Naive thymus-derived CD8-positive, alpha-beta T cell (primary cell): ENCODE measurements around the gene EXOSC2. TPM values are rescaled to one million over a fixed set of nuclear protein-coding genes. Genes with fewer than 3 reads are reported as not detected.

Experiments
- ATAC-seq, 2 donors: fragments of 150-1000 bp; cut with Tn5 transposase in 1 of 2; sonication (Bioruptor Pico), chemical (Tn5 transposase) in 1 of 2; 1 replicate in 1 of 2; 2 replicates in 1 of 2; pipeline ENCODE4 v1.10.0; 2021; ENCODE audit warnings: mild to moderate bottlenecking in 2 of 2, moderate library complexity in 2 of 2
- POLR2A ChIA-PET: fragments of 350-600 bp; sonication (Branson Sonifier 250); formaldehyde crosslinking; loops from one replicate; lab custom pipeline; 2021; ENCODE audit warnings: antibody characterized with exemption; lab: Charles Lee
- DNase-seq, 10 donors: peaks; one replicate each; pipeline versions ENCODE4 v3.0.0 to v3.0.0-alpha.2; 2020 to 2022
- H3K27ac Mint-ChIP-seq, 10 donors: one replicate each; pipeline ENCODE4 v1.8.0; 2020 to 2022; ENCODE audit warnings: mild to moderate bottlenecking in 10 of 10, mixed read lengths in 10 of 10, moderate library complexity in 4 of 10, inconsistent platforms in 1 of 10
- H3K27me3 Mint-ChIP-seq, 5 donors: one replicate each; pipeline ENCODE4 v1.8.0; 2021 to 2022; ENCODE audit warnings: mixed read lengths in 5 of 5
- H3K36me3 Mint-ChIP-seq, 3 donors: one replicate each; pipeline ENCODE4 v1.8.0; 2020 to 2022; ENCODE audit warnings: mixed read lengths in 3 of 3, mild to moderate bottlenecking in 2 of 3, inconsistent platforms in 1 of 3
- H3K4me1 Mint-ChIP-seq, 4 donors: one replicate each; pipeline ENCODE4 v1.8.0; 2021 to 2022; ENCODE audit warnings: mixed read lengths in 4 of 4
- H3K4me3 Mint-ChIP-seq, 10 donors: one replicate each; pipeline ENCODE4 v1.8.0; 2020 to 2022; ENCODE audit warnings: mild to moderate bottlenecking in 10 of 10, mixed read lengths in 10 of 10, moderate library complexity in 6 of 10, inconsistent platforms in 1 of 10
- H3K9me3 Mint-ChIP-seq, 9 donors: one replicate each; pipeline ENCODE4 v1.8.0; 2020 to 2022; ENCODE audit warnings: mixed read lengths in 9 of 9, mild to moderate bottlenecking in 3 of 9, inconsistent platforms in 1 of 9, moderate library complexity in 1 of 9
- polyA plus RNA-seq, 3 donors: library from polyadenylated mRNA; unstranded; fragments of 300-500 nt; fragmentation: Illumina TruSeq; gene quantifications; one replicate each; pipeline ENCODE4 v1.2.3, GENCODE V29; 2021
- total RNA-seq, 8 experiments: library from RNA in 2 of 8; stranded (reverse) in 2 of 8; gene quantifications; one replicate each; pipeline ENCODE4 v1.2.3 and lab custom pipeline; 2021 to 2026

The EXOSC2 gene
- total and polyA plus RNA-seq, 5 experiments from 2014 or later = 18.7 to 71.3 (median 31.1) TPM

DNA sequence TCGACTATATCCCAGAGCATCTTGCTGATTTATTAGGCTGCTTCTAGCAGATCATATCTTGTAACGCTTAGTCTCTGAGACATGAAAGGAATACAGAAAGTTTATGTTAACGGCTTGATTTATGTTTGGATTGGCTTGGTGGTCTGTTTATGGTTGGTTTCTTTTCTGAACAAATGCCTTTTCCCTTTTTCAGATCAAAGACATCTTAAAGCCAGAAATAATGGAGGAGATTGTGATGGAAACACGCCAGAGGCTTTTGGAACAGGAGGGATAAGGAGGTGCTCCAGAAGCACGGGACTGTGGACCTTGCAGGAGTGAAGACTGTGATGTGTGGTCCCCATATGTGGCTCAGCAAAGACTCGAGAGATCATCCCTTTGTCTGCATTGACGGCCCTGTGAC lies 9.9 kb downstream of the EXOSC2 start:
- Mint-ChIP-seq H3K27ac (no peak overlapping the region), H3K4me3 (peak overlapping the region in 1 of 10 donors; percentile 4), H3K27me3 (no peaks in the 10 kb centered on the region), H3K4me1 (peaks cover 7 to 15% (median 10%) of the 10 kb centered on the region in 4 donors), H3K36me3 (peaks cover 0 to 79% (median 15%) of the 10 kb centered on the region in 3 donors), H3K9me3 (no peaks in the 10 kb centered on the region)
- DNase-seq (no peak), ATAC-seq (no peak)
- POLR2A ChIA-PET = no interaction called here

GRCh38 chr9:130707225-130707976 lies 13.8 kb downstream of the EXOSC2 start:
- no peak overlapping the region for H3K4me3 Mint-ChIP-seq

DNA sequence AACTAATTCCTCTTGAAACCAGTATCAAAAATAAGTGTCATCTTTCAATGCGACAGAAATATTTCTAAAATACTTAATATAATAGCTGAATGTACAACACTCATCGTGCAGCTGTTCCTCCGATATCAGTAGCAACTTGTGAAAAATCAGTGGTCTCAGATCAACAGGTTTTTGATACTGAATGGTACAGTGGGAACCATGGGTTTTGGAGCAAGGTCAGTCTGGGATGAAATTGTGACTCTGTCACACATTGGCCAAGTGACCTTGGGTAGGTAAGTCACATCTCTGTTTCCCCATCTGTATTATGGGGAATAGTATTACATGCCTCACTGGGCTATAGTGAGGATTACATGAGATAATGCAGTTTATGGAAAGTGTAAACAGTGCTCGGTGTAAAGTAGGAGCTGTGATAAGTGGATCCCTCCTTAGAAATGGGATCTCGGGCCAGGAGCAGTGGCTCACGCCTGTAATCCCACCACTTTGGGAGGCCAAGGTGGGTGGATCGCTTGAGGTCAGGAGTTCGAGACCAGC lies 17.3 kb downstream of the EXOSC2 start:
- ATAC-seq = no peak
- Mint-ChIP-seq H3K27me3 (no peaks in the 10 kb centered on the region), H3K27ac (no peak overlapping the region), H3K36me3 (peaks cover 0 to 12% (median 0%) of the 10 kb centered on the region in 3 donors), H3K9me3 (no peaks in the 10 kb centered on the region), H3K4me3 (peak overlapping the region in 4 of 10 donors; percentile 33 to 64 (median 62)), H3K4me1 (peaks cover 12 to 32% (median 30%) of the 10 kb centered on the region in 4 donors)
- no peak for DNase-seq
- POLR2A ChIA-PET = no interaction called here

More at GRCh38 chr9:130707225-130707976, 13.8 kb downstream of the EXOSC2 start:
- no peaks in the 10 kb centered on the region for H3K9me3 Mint-ChIP-seq
- peaks cover under 1 to 11% (median 3%) of the 10 kb centered on the region in 4 donors for H3K4me1 Mint-ChIP-seq
- DNase-seq (peak; percentile 45 to 83 (median 68)), ATAC-seq (peak; percentile 29 to 53)
- no peaks in the 10 kb centered on the region for H3K27me3 Mint-ChIP-seq
- H3K27ac Mint-ChIP-seq = peak overlapping the region in 9 of 10 donors; percentile 11 to 87 (median 36)
- POLR2A ChIA-PET = interaction anchor here (0.7 kb wide), 1 partner anchor 14 kb away, joined by 4 read pairs; no protein-coding TSS in a partner anchor
- H3K36me3 Mint-ChIP-seq = peaks cover 0 to 47% (median 11%) of the 10 kb centered on the region in 3 donors

DNA sequence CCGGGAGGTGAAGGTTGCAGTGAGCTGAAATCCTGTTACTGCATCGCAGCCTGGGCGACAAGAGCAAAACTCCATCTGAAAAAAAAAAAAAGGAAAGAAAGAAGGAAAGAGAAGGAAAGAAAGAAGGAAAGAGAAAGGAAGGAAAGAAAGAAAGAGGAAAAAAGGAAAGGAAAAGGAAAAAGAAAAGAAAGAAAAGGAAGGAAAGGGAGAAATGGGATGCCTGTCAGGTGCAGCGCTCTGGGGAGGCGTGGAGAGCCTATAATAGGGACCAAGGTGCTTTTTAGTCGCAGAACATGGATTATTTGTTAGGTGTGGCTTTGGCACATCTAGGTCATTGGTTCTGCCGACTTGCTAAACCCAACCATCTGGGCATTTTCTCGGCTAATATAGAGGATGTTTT lies 17.9 kb downstream of the EXOSC2 start:
- DNase-seq (no peak), ATAC-seq (no peak)
- Mint-ChIP-seq H3K4me3 (peak overlapping the region in 8 of 10 donors; percentile 9 to 64 (median 50)), H3K9me3 (no peaks in the 10 kb centered on the region), H3K27me3 (no peaks in the 10 kb centered on the region), H3K27ac (peak overlapping the region in 2 of 10 donors; percentile 15 to 41), H3K36me3 (peaks cover 0 to 6% (median 0%) of the 10 kb centered on the region in 3 donors), H3K4me1 (peaks cover 12 to 36% (median 35%) of the 10 kb centered on the region in 4 donors)
- POLR2A ChIA-PET = no interaction called here

GRCh38 chr9:130712564-130713285 lies 19.1 kb downstream of the EXOSC2 start:
- H3K9me3 Mint-ChIP-seq = no peaks in the 10 kb centered on the region
- peak; percentile 96 to 97 for ATAC-seq
- POLR2A ChIA-PET = interaction anchor here (0.7 to 1.7 kb wide), 6 partner anchors 11 to 890 kb away, joined by 3 to 5 read pairs (median 4); partner anchors contain the start of genes ABL1 and EXOSC2
- DNase-seq = peak; percentile 91 to 98 (median 94)
- H3K4me1 Mint-ChIP-seq = peaks cover 12 to 45% (median 35%) of the 10 kb centered on the region in 4 donors
- H3K27ac Mint-ChIP-seq = peak overlapping the region; percentile 78 to 97 (median 96)
- H3K4me3 Mint-ChIP-seq = peak overlapping the region; percentile 83 to 97 (median 92)
- no peaks in the 10 kb centered on the region for H3K36me3 Mint-ChIP-seq
- no peaks in the 10 kb centered on the region for H3K27me3 Mint-ChIP-seq

GRCh38 chr9:130713286-130713960 lies 19.8 kb downstream of the EXOSC2 start:
- Mint-ChIP-seq H3K4me3 (peak overlapping the region; percentile 83 to 97 (median 92)), H3K27me3 (no peaks in the 10 kb centered on the region), H3K27ac (peak overlapping the region; percentile 67 to 97 (median 94)), H3K9me3 (no peaks in the 10 kb centered on the region), H3K36me3 (no peaks in the 10 kb centered on the region), H3K4me1 (peaks cover 12 to 47% (median 37%) of the 10 kb centered on the region in 4 donors)
- POLR2A ChIA-PET = interaction anchor here (0.8 to 1.7 kb wide), 5 partner anchors 12 to 157 kb away, joined by 3 to 5 read pairs (median 4); partner anchors contain the start of genes ABL1 and EXOSC2
- peak in 2 of 10 donors; percentile 5 to 10 for DNase-seq
- peak; percentile 1 to 9 for ATAC-seq

DNA sequence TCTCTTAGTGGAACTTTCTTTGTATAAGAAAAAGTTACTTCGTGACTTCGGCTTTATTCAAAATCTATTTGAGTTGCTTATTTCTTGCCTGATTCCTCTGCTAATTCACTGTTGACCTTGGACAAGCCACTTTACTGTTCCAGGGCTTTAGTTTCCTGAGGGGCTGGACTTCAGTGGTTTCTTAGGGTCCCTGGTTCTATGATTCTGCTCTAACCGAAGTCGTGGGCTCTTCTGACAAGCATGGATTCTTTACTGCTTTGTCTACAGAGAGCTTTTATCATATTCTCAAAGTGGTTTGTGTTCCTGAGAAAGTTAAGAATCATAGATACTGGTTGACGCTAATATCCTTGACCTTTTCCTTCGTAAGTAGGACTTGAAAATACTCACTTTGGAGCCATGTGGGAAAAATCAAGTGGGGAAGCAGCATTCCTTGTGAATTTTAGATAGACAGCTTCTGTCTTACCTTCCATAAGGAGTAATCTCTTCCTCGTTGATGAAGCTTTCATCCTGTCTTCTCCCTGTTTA lies 21.1 kb downstream of the EXOSC2 start:
- Mint-ChIP-seq H3K9me3 (no peaks in the 10 kb centered on the region), H3K4me1 (peaks cover 13 to 54% (median 46%) of the 10 kb centered on the region in 4 donors), H3K27me3 (no peaks in the 10 kb centered on the region), H3K36me3 (peaks cover 0 to 4% (median 2%) of the 10 kb centered on the region in 3 donors), H3K27ac (peak overlapping the region in 5 of 10 donors; percentile 22 to 95 (median 72)), H3K4me3 (peak overlapping the region; percentile 83 to 97 (median 92))
- ATAC-seq (no peak), DNase-seq (no peak)
- POLR2A ChIA-PET = interaction anchor here (0.5 to 1.3 kb wide), 3 partner anchors 19 to 332 kb away, joined by 3 to 5 read pairs (median 3); no protein-coding TSS in a partner anchor

- Mint-ChIP-seq H3K4me3 (peak overlapping the region; percentile 83 to 97 (median 92)), H3K27me3 (no peaks in the 10 kb centered on the region), H3K9me3 (no peaks in the 10 kb centered on the region), H3K36me3 (peaks cover 0 to 4% (median 2%) of the 10 kb centered on the region in 3 donors), H3K27ac (peak overlapping the region in 1 of 10 donors; percentile 37), H3K4me1 (peaks cover 16 to 54% (median 50%) of the 10 kb centered on the region in 4 donors)
- DNase-seq = no peak
- POLR2A ChIA-PET = interaction anchor here (0.8 to 1.3 kb wide), 2 partner anchors 20 to 331 kb away, joined by 3 read pairs; no protein-coding TSS in a partner anchor
- ATAC-seq = no peak
Observed at GRCh38 chr9:130715270-130715669, 21.7 kb downstream of the EXOSC2 start.

DNA sequence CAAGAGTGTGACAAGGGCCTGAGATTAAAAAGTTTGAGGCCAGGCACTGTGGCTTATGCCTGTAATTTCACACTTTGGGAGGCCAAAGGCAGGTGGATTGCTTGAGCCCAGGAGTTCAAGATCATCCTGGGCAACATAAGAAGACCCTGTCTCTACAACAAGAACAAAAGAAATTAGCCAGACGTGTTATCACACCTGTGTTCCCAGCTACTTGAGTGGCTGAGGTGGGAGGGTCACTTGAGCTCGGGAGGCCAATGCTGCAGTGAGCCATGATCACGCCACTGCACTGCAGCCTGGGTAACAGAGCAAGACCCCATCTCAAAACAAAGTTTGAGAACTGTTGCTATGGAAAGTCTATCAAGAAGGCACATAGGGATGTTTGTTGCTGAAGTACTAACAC lies 25.0 kb downstream of the EXOSC2 start:
- Mint-ChIP-seq H3K9me3 (no peaks in the 10 kb centered on the region), H3K4me3 (no peak overlapping the region), H3K27me3 (no peaks in the 10 kb centered on the region), H3K36me3 (peaks cover 0 to 10% (median 4%) of the 10 kb centered on the region in 3 donors), H3K27ac (peak overlapping the region in 1 of 10 donors; percentile 24), H3K4me1 (peaks cover 19 to 57% (median 52%) of the 10 kb centered on the region in 4 donors)
- POLR2A ChIA-PET = interaction anchor here (0.6 kb wide), 1 partner anchor 75 kb away, joined by 3 read pairs; no protein-coding TSS in a partner anchor
- no peak for DNase-seq
- ATAC-seq = no peak

DNA sequence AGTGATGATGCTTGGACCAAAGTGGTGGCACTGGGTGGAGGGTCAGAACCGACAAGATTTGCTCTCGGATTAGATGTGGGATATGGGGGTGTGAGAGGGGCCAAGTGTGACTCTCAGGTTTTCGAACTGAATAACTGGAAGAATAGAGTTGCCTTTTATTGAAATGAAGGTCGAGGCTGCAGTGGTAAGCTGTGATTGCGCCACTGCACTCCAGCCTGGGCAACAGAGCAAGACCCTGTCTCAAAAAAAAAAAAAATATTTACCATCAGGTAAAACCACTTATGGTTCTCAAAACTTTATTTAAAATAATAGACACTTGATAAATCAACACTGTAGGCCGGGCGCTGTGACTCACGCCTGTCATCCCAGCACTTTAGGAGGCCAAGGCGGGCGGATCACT lies 27.2 kb downstream of the EXOSC2 start:
- Mint-ChIP-seq H3K36me3 (peaks cover 0 to 10% (median 4%) of the 10 kb centered on the region in 3 donors), H3K27me3 (no peaks in the 10 kb centered on the region), H3K9me3 (no peaks in the 10 kb centered on the region), H3K27ac (peak overlapping the region in 1 of 10 donors; percentile 47), H3K4me3 (no peak overlapping the region), H3K4me1 (peaks cover 10 to 38% (median 30%) of the 10 kb centered on the region in 4 donors)
- POLR2A ChIA-PET = no interaction called here
- DNase-seq (no peak), ATAC-seq (no peak)

DNA sequence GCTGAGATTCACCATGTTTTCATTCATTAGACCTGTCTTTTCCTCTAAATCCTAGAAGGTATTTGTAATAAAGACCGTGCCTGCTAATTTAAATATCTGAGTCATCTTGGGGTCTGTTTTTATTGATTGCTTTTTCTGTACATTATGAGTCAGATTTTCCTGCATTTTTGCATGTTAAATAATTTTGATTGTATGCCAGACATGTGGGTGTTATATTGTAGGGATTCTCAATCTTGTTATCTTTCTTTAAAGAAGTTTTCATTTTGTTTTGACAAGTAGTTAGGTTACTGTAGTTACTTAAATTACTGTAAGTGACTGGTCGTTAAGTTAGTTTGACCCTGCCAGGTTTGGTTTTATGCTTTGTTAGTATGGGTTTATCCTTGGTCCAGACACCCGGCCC lies 35.1 kb downstream of the EXOSC2 start:
- POLR2A ChIA-PET = no interaction called here
- peaks cover 0 to 7% (median 3%) of the 10 kb centered on the region in 3 donors for H3K36me3 Mint-ChIP-seq

More for the DNA sequence above, 35.1 kb downstream of the EXOSC2 start:
- no peaks in the 10 kb centered on the region for H3K27me3 Mint-ChIP-seq
- peaks cover 14 to 30% (median 24%) of the 10 kb centered on the region in 4 donors for H3K4me1 Mint-ChIP-seq
- DNase-seq (no peak), ATAC-seq (no peak)
- no peak overlapping the region for H3K4me3 Mint-ChIP-seq
- H3K9me3 Mint-ChIP-seq = peaks cover 0 to 2% (median 0%) of the 10 kb centered on the region in 9 donors
- peak overlapping the region in 2 of 10 donors; percentile 18 to 43 for H3K27ac Mint-ChIP-seq
